RWPE1 (cell line): ENCODE results near the gene P4HA2.
A peak's percentile ranks its signal among the peaks of the same experiment; 100 is the strongest.

Experiments
- CTCF ChIA-PET: fragments of 350-600 bp; sonication (Branson Sonifier 250); formaldehyde crosslinking; extraction: SDS; loops from one replicate; lab custom pipeline; 2021; lab: Yijun Ruan, JAX
- POLR2A ChIA-PET: fragments of 400-600 bp; formaldehyde crosslinking; extraction: SDS; loops from one replicate; lab custom pipeline; 2020; ENCODE audit warnings: antibody characterized with exemption; ENCODE audit not compliant: low non-redundant PET; lab: Yijun Ruan, JAX
- DNase-seq: peaks from one replicate; pipeline ENCODE4 v3.0.0; 2012; ENCODE audit warnings: low spot score
- H3K27ac ChIP-seq: fragments of 450-650 bp; 2 replicates; pipeline ENCODE4 v1.5.1; 2017
- TF ChIP-seq, protein P1 (sequence below): fragments of 450-650 bp; conservative IDR thresholded peaks from 2 replicates; pipeline ENCODE4 v1.5.1; 2017; ENCODE audit warnings: low read depth, mild to moderate bottlenecking

Gene P4HA2

DNA sequence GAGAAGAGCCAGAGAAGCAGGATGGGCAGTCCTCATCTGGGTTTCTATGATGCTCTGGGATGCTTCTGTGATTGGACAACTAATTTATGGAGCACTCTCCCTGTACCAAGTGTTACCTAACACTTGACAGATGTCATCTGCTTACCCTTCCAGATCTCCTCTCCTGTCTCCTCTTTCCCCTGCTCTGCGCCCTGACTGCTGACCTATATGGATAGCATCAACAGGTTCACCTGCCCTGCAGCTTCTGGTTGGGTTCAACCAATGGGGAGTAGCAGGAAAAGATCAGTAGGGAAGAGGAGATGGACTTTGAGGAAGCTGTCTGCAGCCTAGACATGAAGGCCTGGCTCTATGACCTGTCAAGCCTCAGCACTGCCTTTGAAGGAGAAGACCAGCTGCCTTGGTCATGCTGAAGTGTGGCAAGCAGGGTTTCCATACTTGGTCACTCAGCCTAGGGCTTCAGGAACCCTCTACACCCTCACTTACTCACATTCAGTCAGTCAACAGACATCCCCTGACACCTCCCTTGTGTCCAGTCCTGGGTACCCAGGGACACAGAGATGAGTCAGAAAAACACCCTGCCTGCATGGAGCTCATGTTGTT lies 11.3 kb upstream of the P4HA2 start:
- no peak overlapping the region for H3K27ac ChIP-seq
- TF ChIP-seq, protein P1, sequence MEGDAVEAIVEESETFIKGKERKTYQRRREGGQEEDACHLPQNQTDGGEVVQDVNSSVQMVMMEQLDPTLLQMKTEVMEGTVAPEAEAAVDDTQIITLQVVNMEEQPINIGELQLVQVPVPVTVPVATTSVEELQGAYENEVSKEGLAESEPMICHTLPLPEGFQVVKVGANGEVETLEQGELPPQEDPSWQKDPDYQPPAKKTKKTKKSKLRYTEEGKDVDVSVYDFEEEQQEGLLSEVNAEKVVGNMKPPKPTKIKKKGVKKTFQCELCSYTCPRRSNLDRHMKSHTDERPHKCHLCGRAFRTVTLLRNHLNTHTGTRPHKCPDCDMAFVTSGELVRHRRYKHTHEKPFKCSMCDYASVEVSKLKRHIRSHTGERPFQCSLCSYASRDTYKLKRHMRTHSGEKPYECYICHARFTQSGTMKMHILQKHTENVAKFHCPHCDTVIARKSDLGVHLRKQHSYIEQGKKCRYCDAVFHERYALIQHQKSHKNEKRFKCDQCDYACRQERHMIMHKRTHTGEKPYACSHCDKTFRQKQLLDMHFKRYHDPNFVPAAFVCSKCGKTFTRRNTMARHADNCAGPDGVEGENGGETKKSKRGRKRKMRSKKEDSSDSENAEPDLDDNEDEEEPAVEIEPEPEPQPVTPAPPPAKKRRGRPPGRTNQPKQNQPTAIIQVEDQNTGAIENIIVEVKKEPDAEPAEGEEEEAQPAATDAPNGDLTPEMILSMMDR, result no peak
- DNase-seq, result no peak
- CTCF ChIA-PET, result interaction anchor here (0.6 to 2.0 kb wide), 17 partner anchors 8 to 377 kb away, joined by 3 to 20 read pairs (median 5); partner anchors contain the start of genes P4HA2 and SLC22A4
- POLR2A ChIA-PET, result no interaction called here

GRCh38 chr5:132238169-132238744 lies 10.6 kb upstream of the P4HA2 start:
- ChIA-PET POLR2A (interaction anchor here (0.6 to 1.5 kb wide), 2 partner anchors 21 to 55 kb away, joined by 3 to 4 read pairs; no protein-coding TSS in a partner anchor), CTCF (interaction anchor here (0.5 to 2.0 kb wide), 35 partner anchors 8 to 422 kb away, joined by 3 to 20 read pairs (median 4); partner anchors contain the start of genes IRF1, P4HA2 and SLC22A4)
- no peak overlapping the region; the same call in 1 of the 2 replicates for H3K27ac ChIP-seq
- TF ChIP-seq, protein P1, result peak; percentile 95
- DNase-seq, result peak; percentile 74

DNA sequence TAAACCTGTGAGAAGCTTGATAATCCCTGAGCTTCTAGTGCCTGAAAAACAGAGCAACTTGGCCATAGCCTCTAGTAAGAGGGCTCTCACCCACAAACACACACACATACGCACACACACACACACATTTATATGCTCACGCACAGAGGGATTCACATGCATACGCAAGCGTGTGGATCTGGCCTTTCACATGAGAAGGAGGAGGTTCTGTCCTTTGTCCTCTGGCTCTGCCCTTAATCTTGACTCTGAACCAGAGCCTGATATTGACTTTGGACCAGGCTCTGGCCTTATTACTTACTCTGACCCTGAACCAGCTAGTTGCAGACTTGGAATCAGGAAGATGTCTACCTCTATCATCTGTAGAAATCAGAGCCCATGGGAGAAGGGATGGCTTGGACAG lies 10.0 kb upstream of the P4HA2 start:
- TF ChIP-seq, protein P1, result no peak
- no peak overlapping the region; the same call in 1 of the 2 replicates for H3K27ac ChIP-seq
- DNase-seq, result no peak
- POLR2A ChIA-PET, result interaction anchor here (1.5 kb wide), 1 partner anchor 22 kb away, joined by 3 read pairs; no protein-coding TSS in a partner anchor
- CTCF ChIA-PET, result interaction anchor here (0.5 to 2.0 kb wide), 33 partner anchors 9 to 253 kb away, joined by 3 to 20 read pairs (median 4); partner anchors contain the start of genes IRF1, P4HA2 and SLC22A4

DNA sequence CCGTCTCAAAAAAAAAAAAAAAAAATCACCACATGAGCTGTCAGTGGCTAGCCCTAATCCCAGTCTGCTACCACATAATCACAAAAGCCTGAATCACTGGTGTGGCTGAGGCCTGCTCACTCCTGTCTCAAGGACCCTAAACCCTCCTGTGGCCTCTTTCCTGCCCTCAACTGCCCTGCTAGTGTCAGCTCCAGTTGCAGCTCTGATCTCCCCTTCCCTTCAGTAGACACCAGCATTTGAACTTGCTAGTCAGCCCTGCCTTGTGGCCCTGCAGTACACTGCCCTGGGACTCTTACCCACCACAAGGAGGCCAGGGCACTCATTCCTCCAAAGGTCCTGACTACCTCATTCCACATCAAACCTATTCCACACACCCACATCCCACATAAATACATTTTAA lies 9.5 kb upstream of the P4HA2 start:
- ChIA-PET CTCF (interaction anchor here (0.6 to 1.5 kb wide), 9 partner anchors 10 to 146 kb away, joined by 3 to 12 read pairs (median 4); no protein-coding TSS in a partner anchor), POLR2A (interaction anchor here (1.5 kb wide), 1 partner anchor 22 kb away, joined by 3 read pairs; no protein-coding TSS in a partner anchor)
- H3K27ac ChIP-seq, result no peak overlapping the region
- DNase-seq, result no peak
- TF ChIP-seq, protein P1, result no peak

DNA sequence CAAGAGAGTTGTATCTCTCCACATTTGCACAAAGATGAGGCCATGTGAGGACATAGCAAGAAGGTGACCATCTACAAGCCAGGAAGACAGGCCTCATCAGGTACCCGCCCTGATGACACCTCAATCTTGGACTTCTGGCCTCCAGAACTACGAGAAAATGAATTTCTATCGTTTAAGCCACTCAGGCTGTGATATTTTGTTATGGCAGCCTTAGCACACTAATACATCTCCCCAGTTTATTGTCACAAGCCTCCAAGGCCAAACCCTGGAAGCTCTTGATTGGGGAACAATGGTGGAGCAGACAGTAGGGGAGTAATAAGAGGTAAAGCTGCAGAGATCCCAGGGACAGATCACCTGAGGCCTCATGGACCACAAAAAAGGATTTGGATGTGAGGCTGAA lies 7.7 kb upstream of the P4HA2 start:
- DNase-seq, result no peak
- ChIA-PET CTCF (interaction anchor here (0.6 to 0.8 kb wide), 2 partner anchors 11 to 31 kb away, joined by 3 read pairs; no protein-coding TSS in a partner anchor), POLR2A (no interaction called here)
- no peak overlapping the region for H3K27ac ChIP-seq
- TF ChIP-seq, protein P1, result no peak

DNA sequence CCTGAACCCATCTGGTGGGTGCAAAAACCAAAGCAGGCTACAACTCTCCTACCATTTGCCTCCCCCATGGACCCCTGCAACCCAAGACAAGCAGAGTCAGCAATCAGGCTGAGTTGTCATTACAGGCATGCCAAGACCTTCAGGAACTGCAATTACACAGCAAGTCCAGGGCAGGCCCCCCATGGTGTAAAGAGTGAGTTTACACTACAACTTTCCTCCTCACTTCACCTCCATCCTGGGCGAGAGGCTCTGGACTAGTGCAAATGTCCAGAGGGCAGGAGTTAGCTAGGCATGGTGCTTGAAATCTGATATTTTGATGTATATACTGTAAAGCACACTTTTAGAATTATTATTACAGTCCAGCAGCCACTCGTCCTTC lies 7.0 kb upstream of the P4HA2 start:
- peak overlapping the region; percentile 61 for H3K27ac ChIP-seq
- no peak for DNase-seq
- POLR2A ChIA-PET, result no interaction called here
- TF ChIP-seq, protein P1, result no peak
- CTCF ChIA-PET, result interaction anchor here (0.6 to 0.8 kb wide), 3 partner anchors 12 to 59 kb away, joined by 3 read pairs; no protein-coding TSS in a partner anchor
